Measurements from ENCODE around the gene CLRN1.

DNA sequence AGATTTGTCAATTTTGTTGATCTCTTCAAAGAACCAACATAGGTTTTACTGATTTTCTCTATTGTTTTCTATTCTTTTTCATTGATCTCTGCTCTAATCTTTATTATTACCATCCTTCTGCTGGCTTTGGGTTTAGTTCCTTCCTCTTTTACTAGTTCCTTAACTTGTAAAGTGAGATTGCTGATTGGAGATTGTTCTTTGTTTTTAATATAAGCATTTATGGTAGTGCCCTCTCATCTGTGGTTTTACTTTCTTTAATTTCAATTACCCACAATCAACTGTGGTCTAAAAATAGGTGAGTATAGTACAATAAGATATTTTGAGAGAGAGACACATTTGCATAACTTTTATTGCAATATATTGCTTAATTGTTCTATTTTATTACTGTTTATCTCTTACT is 13.2 kb upstream of the CLRN1 start:
- TF ChIP-seq POLR2A (IDR thresholded peaks at IDR 0.05): no peak
- TF ChIP-seq, protein P1, sequence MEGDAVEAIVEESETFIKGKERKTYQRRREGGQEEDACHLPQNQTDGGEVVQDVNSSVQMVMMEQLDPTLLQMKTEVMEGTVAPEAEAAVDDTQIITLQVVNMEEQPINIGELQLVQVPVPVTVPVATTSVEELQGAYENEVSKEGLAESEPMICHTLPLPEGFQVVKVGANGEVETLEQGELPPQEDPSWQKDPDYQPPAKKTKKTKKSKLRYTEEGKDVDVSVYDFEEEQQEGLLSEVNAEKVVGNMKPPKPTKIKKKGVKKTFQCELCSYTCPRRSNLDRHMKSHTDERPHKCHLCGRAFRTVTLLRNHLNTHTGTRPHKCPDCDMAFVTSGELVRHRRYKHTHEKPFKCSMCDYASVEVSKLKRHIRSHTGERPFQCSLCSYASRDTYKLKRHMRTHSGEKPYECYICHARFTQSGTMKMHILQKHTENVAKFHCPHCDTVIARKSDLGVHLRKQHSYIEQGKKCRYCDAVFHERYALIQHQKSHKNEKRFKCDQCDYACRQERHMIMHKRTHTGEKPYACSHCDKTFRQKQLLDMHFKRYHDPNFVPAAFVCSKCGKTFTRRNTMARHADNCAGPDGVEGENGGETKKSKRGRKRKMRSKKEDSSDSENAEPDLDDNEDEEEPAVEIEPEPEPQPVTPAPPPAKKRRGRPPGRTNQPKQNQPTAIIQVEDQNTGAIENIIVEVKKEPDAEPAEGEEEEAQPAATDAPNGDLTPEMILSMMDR (IDR thresholded peaks at IDR 0.05): no peak
